ENCODE data around the gene EIF3L. TPM values are rescaled to one million over a fixed set of nuclear protein-coding genes. Genes with fewer than 3 reads are reported as not detected.
A peak's percentile ranks its signal among the peaks of the same experiment; 100 is the strongest.

EIF3L gene
- total RNA-seq, 1 donor from 2014 or later = 526 TPM

DNA sequence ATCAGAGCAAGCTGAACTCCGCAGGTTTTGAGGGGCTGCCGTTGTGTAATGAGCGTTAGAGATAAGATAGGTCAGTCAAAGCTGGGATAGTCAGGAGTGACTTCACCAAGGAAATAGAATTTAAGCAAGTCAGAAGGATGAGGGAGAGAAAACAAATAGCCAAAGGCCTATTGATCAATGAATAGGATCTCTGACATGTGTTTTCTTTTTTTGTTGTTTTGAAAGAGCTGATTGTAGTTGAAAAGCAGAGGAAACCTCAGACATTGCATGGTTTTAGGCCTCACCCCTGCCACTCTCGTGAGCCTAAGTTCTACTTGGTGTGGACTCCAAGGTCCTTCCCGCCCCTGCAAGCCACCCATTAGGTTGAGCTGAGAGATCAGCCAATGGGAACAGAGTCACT is 3.2 kb downstream of the EIF3L start:
- peaks cover 11% of the 10 kb centered on the region for H3K27me3 Mint-ChIP-seq (ENCODE audit: unreplicated experiment)
- H3K9me3 Mint-ChIP-seq (ENCODE audit: unreplicated experiment) = peaks cover 9% of the 10 kb centered on the region
- no peak overlapping the region for H3K27ac Mint-ChIP-seq (ENCODE audit: unreplicated experiment)
- no peak for TF ChIP-seq CTCF (IDR thresholded peaks at IDR 0.05; ENCODE audit: partially characterized antibody, unreplicated experiment)
- no peaks in the 10 kb centered on the region for H3K36me3 Mint-ChIP-seq (ENCODE audit: unreplicated experiment)
- peaks cover 5% of the 10 kb centered on the region for H3K4me1 Mint-ChIP-seq (ENCODE audit: low read depth, unreplicated experiment)
- H3K4me3 Mint-ChIP-seq (ENCODE audit: unreplicated experiment) = no peak overlapping the region
- no peak for DNase-seq

GRCh38 chr22:37854946-37855345 is 5.7 kb downstream of the EIF3L start:
- Mint-ChIP-seq H3K36me3 (ENCODE audit: unreplicated experiment) (no peaks in the 10 kb centered on the region), H3K27me3 (ENCODE audit: unreplicated experiment) (peaks cover 5% of the 10 kb centered on the region), H3K9me3 (ENCODE audit: unreplicated experiment) (peaks cover 2% of the 10 kb centered on the region), H3K27ac (ENCODE audit: unreplicated experiment) (no peak overlapping the region), H3K4me1 (ENCODE audit: low read depth, unreplicated experiment) (peaks cover 2% of the 10 kb centered on the region), H3K4me3 (ENCODE audit: unreplicated experiment) (no peak overlapping the region)
- DNase-seq = no peak
- TF ChIP-seq CTCF (IDR thresholded peaks at IDR 0.05; ENCODE audit: partially characterized antibody, unreplicated experiment) = no peak

DNA sequence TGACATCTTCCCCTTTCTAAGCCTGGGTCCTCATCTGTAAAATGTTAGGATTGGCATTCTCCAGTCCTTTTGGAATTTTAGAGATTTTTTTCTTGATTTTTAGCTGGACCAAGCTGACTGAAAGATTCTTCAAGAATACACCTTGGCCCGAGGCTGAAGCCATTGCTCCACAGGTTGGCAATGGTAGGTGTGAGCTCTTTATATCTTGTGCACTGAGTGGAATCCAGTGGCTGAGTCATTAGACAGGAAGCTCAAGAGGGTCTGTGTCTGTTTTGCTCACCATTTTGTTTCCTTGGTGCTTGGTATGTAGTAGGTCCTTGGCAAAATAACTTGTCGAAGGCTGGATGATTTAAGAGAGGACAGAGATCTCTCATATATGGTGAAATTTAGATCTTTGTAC is 6.2 kb downstream of the EIF3L start:
- Mint-ChIP-seq H3K4me3 (ENCODE audit: unreplicated experiment) (no peak overlapping the region), H3K27ac (ENCODE audit: unreplicated experiment) (no peak overlapping the region), H3K9me3 (ENCODE audit: unreplicated experiment) (peaks cover 2% of the 10 kb centered on the region), H3K36me3 (ENCODE audit: unreplicated experiment) (no peaks in the 10 kb centered on the region), H3K4me1 (ENCODE audit: low read depth, unreplicated experiment) (peaks cover 2% of the 10 kb centered on the region), H3K27me3 (ENCODE audit: unreplicated experiment) (peaks cover 5% of the 10 kb centered on the region)
- TF ChIP-seq CTCF (IDR thresholded peaks at IDR 0.05; ENCODE audit: partially characterized antibody, unreplicated experiment) = no peak
- no peak for DNase-seq

- Mint-ChIP-seq H3K36me3 (ENCODE audit: unreplicated experiment) (no peaks in the 10 kb centered on the region), H3K4me3 (ENCODE audit: unreplicated experiment) (no peak overlapping the region), H3K4me1 (ENCODE audit: low read depth, unreplicated experiment) (peaks cover 5% of the 10 kb centered on the region), H3K27ac (ENCODE audit: unreplicated experiment) (no peak overlapping the region), H3K27me3 (ENCODE audit: unreplicated experiment) (peaks cover 2% of the 10 kb centered on the region), H3K9me3 (ENCODE audit: unreplicated experiment) (peaks cover 3% of the 10 kb centered on the region)
- no peak for TF ChIP-seq CTCF (IDR thresholded peaks at IDR 0.05; ENCODE audit: partially characterized antibody, unreplicated experiment)
- DNase-seq = no peak
Observed at GRCh38 chr22:37860796-37861421, 11.7 kb downstream of the EIF3L start.

DNA sequence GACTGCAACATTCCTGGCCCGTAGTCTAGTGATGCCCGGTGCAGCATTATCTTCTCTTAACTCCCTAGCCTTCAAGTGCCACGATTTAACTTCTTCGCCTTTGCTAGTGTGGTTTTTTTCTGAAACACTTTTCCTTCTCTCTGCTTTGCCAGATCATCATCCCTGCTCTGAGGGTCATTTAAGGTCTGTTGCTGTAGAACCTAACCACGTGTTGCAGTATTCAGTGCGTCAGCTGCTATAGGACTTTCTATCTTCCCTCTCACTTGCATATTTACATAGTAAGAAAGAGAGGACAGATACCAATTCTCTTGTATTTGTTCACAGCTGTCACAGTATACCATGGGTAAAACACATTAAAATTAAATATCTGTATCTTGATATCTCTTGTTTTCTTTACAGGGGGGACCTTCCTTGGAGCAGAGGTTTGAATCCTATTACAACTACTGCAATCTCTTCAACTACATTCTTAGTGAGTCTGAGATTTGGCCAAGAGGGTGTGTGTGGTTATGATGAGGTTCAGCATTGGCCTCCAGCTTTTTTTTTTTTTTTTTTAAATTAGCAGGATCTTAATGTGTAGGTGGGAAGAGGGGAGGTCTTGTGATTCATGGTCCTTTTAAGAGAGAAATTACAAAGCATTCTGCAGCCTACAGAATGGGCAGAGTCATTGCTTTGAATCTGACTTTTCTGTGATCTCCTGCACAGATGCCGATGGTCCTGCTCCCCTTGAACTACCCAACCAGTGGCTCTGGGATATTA is 13.5 kb downstream of the EIF3L start:
- Mint-ChIP-seq H3K27ac (ENCODE audit: unreplicated experiment) (peak overlapping the region; percentile 72), H3K27me3 (ENCODE audit: unreplicated experiment) (peaks cover 2% of the 10 kb centered on the region)
- TF ChIP-seq CTCF (IDR thresholded peaks at IDR 0.05; ENCODE audit: partially characterized antibody, unreplicated experiment) = no peak

More for the DNA sequence above, 13.5 kb downstream of the EIF3L start:
- H3K4me3 Mint-ChIP-seq (ENCODE audit: unreplicated experiment) = no peak overlapping the region
- H3K4me1 Mint-ChIP-seq (ENCODE audit: low read depth, unreplicated experiment) = peaks cover 5% of the 10 kb centered on the region
- H3K36me3 Mint-ChIP-seq (ENCODE audit: unreplicated experiment) = no peaks in the 10 kb centered on the region
- H3K9me3 Mint-ChIP-seq (ENCODE audit: unreplicated experiment) = peaks cover 3% of the 10 kb centered on the region
- DNase-seq = no peak

All from glutamatergic neuron (in vitro differentiated cells).